ENCODE data around the gene N4BP2.
A peak's percentile ranks its signal among the peaks of the same experiment; 100 is the strongest.
"Not testable (repeated sequence)": the region's sequence is repeated elsewhere in the genome, so short reads cannot be mapped to it uniquely, and the experiment has no call there.

Gene N4BP2

DNA sequence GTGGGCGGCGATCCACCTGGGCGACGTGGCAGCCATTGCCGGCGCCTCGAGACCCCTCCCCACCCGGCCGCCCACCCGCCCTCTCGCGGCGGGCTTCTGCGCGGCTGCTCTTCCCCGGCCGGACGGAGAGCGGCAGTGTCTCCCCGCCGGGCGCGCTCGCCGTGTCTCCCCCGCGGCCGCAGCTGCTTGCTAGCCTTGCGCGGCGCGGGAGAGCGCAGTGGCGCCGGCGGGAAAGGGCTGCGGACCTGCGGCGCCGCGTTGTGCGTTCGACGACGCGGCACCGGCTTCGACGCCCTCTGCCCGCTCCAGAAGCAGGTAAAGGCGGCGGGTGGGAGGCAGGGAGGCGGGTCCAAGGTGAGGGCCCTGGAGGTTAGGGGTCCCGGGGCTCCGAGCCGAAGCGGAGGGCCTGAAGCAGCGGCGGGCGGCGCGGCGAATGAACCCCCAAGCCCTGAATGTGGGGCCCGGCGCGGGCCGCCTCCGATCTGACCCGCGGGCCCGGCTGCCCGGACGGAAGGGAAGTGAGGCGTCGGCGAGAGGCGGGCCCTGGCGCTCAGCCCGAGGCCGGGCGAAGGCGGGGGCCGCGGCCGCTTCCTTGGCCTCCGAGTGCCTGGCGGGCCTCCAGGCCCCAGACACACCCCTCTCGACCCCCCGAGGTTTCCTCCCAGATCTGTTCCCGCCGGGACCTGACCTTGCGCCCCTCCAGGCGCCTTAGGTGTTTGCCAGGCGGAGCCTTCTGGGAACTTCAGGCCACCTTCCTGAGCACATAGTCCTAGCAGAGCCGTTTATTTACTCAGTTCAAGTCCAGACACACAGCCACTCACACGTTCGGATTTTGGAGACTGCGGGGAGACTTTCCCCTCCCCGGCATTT is at the start of gene N4BP2:
Gene N4BP2, plus strand, starts transcription at position 135 of the 870 bp plus-strand sequence. CDS start 40,491 bp downstream, outside the sequence.
- no peaks in the 10 kb centered on the region for H3K36me3 ChIP-seq (ENCODE audit: control insufficient read depth, insufficient read depth, low read length)
- peak within 1 kb of the TSS; percentile 93 for H3K9ac ChIP-seq (ENCODE audit: low read length)
- peaks cover 8% of the 10 kb centered on the region for H3K4me1 ChIP-seq (ENCODE audit: control insufficient read depth, insufficient read depth, low read length)
- H3K27me3 ChIP-seq (ENCODE audit: control insufficient read depth, insufficient read depth, low read length) = no peaks in the 10 kb centered on the region
- H3K9me3 ChIP-seq (ENCODE audit: control insufficient read depth, low read length) = no peaks in the 10 kb centered on the region
- H3K4me3 ChIP-seq (ENCODE audit: low read length) = peak within 1 kb of the TSS; percentile 39

DNA sequence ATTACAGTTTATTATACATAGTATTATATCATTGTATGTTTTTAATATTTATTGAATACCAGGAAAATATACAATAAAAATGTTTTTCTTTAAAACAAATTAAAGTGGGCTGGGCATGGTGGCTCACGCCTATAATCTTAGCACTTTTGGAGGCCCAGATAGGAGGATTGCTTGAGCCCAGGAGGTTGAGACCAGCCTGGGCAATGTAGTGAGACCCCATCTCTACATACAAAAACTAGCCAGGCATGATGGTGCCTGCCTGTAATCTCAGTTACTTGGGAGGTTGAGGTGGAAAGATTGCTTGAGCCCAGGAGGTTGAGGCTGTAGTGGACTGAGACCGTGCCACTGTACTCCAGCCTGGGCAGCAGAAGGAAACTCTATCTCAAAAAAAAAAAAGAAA is 40.6 kb upstream of the N4BP2 start:
- H3K9ac ChIP-seq (ENCODE audit: low read length) = no peak overlapping the region
- no peaks in the 10 kb centered on the region for H3K4me1 ChIP-seq (ENCODE audit: control insufficient read depth, insufficient read depth, low read length)
- H3K36me3 ChIP-seq (ENCODE audit: control insufficient read depth, insufficient read depth, low read length) = no peaks in the 10 kb centered on the region
- H3K27me3 ChIP-seq (ENCODE audit: control insufficient read depth, insufficient read depth, low read length) = no peaks in the 10 kb centered on the region
- no peaks in the 10 kb centered on the region for H3K9me3 ChIP-seq (ENCODE audit: control insufficient read depth, low read length)
- H3K4me3 ChIP-seq (ENCODE audit: low read length) = no peak overlapping the region

DNA sequence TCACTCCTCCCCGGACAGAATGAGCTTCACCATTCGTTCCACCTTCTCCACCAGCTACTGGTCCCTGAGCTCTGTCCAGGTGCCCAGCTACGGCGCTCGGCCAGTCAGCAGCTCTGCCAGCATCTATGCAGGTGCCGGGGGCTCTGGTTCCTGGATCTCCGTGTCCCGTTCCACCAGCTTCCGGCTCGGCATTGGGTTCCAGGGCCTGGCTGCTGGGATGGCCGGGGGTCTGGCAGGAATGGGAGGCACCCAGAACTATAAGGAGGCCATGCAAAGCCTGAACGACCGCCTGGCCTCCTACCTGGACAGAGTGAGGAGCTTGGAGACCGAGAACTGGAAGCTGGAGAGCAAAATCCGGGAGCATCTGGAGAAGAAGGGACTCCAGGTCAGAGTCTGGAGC is 36.4 kb upstream of the N4BP2 start:
- Histone ChIP-seq H3K9me3 (ENCODE audit: control insufficient read depth, low read length) (no peaks in the 10 kb centered on the region), H3K4me1 (ENCODE audit: control insufficient read depth, insufficient read depth, low read length) (no peaks in the 10 kb centered on the region), H3K4me3 (ENCODE audit: low read length) (no peak overlapping the region), H3K27me3 (ENCODE audit: control insufficient read depth, insufficient read depth, low read length) (no peaks in the 10 kb centered on the region), H3K9ac (ENCODE audit: low read length) (no peak overlapping the region), H3K36me3 (ENCODE audit: control insufficient read depth, insufficient read depth, low read length) (no peaks in the 10 kb centered on the region)

DNA sequence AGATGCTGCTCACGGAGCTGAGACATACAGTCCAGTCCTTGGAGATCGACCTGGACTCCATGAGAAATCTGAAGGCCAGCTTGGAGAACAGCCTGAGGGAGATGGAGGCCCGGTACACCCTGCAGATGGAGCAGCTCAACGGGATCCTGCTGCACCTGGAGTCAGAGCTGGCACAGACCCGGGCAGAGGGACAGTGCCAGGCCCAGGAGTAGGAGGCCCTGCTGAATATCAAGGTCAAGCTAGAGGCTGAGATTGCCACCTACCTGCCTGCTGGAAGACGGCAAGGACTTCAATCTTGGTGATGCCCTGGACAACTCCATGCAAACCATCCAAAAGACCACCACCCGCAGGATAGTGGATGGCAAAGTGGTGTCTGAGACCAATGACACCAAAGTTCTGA is 35.5 kb upstream of the N4BP2 start:
- not testable (repeated sequence) for H3K9ac ChIP-seq (ENCODE audit: low read length); H3K4me3 ChIP-seq (ENCODE audit: low read length); H3K36me3 ChIP-seq (ENCODE audit: control insufficient read depth, insufficient read depth, low read length); H3K9me3 ChIP-seq (ENCODE audit: control insufficient read depth, low read length); H3K27me3 ChIP-seq (ENCODE audit: control insufficient read depth, insufficient read depth, low read length); H3K4me1 ChIP-seq (ENCODE audit: control insufficient read depth, insufficient read depth, low read length)

DNA sequence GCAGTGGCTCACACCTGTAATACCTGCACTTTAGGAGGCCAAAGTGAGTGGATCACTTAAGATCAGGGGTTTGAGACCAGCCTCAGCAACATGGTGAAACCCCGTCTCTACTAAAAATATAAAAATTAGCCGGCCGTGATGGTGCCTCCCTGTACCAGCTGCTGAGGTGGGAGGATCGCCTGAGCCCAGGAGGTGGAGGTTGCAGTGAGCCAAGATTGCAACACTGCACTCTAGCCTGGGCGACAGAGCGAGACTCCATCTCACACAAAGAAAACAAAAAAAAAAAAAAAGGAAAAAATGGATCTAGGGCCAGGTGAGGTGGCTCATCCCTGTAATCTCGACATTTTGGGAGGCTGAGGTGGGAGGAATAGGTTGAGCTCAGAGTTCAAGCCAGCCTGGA is 32.6 kb upstream of the N4BP2 start:
- H3K36me3 ChIP-seq (ENCODE audit: control insufficient read depth, insufficient read depth, low read length) = not testable (repeated sequence)

DNA sequence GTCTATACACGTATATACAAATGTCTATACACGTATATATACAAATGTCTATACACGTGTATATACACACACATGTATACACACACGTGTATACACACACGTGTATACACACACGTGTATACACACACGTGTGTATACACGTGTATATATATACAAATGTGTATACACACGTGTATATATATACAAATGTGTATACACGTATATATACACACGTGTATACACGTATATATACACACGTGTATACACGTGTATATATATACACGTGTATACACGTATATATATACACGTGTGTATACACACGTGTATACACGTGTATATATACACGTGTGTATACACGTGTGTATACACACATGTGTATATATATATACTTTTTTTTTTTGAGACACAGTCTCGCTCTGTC is 23.9 kb upstream of the N4BP2 start:
- H3K4me3 ChIP-seq (ENCODE audit: low read length) = no peak overlapping the region
- no peaks in the 10 kb centered on the region for H3K36me3 ChIP-seq (ENCODE audit: control insufficient read depth, insufficient read depth, low read length)
- no peaks in the 10 kb centered on the region for H3K4me1 ChIP-seq (ENCODE audit: control insufficient read depth, insufficient read depth, low read length)
- H3K9ac ChIP-seq (ENCODE audit: low read length) = no peak overlapping the region
- no peaks in the 10 kb centered on the region for H3K27me3 ChIP-seq (ENCODE audit: control insufficient read depth, insufficient read depth, low read length)
- no peaks in the 10 kb centered on the region for H3K9me3 ChIP-seq (ENCODE audit: control insufficient read depth, low read length)

More for the DNA sequence above, 32.6 kb upstream of the N4BP2 start:
- H3K27me3 ChIP-seq (ENCODE audit: control insufficient read depth, insufficient read depth, low read length); H3K4me3 ChIP-seq (ENCODE audit: low read length); H3K9ac ChIP-seq (ENCODE audit: low read length); H3K9me3 ChIP-seq (ENCODE audit: control insufficient read depth, low read length); H3K4me1 ChIP-seq (ENCODE audit: control insufficient read depth, insufficient read depth, low read length): not testable (repeated sequence)

DNA sequence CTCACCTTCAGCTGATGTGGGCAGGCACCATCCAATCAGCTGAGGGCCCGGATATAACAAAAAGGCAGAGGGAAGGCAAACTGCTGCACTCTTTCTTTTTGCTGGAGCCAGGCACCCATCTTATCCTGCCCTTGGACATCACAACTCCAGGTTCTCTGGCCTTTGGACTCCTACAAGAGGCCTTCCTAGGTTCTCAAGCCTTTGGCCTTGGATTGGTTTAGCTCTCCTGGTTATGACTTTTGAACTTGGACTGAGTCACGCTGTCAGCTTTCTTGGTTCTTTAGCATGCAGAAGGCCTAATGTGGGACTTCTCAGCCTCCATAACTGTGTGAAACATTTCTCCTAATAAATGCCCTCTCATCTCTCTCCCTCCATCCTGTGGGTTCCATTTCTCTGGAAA is 23.0 kb upstream of the N4BP2 start:
- Histone ChIP-seq H3K4me3 (ENCODE audit: low read length) (no peak overlapping the region), H3K9me3 (ENCODE audit: control insufficient read depth, low read length) (no peaks in the 10 kb centered on the region), H3K36me3 (ENCODE audit: control insufficient read depth, insufficient read depth, low read length) (no peaks in the 10 kb centered on the region), H3K27me3 (ENCODE audit: control insufficient read depth, insufficient read depth, low read length) (no peaks in the 10 kb centered on the region), H3K9ac (ENCODE audit: low read length) (no peak overlapping the region), H3K4me1 (ENCODE audit: control insufficient read depth, insufficient read depth, low read length) (no peaks in the 10 kb centered on the region)

DNA sequence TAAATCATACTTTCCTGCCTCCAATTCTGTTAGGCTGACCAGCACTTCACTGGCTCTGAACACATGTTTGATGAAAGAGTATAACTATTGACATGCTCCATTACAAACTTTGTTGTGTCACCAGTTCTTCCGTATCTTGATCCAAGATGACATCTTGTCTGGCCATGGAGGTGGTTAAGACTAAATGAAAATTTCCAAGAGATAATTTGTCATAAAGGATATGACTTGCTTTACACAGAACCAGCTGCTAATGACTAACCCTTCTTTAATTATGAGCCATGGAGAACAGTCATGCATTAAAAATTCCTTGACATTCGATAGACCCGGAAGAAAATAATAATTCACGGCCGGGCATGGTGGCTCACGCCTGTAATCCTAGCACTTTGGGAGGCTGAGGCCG is 17.7 kb upstream of the N4BP2 start:
- Histone ChIP-seq H3K4me3 (ENCODE audit: low read length) (no peak overlapping the region), H3K9me3 (ENCODE audit: control insufficient read depth, low read length) (no peaks in the 10 kb centered on the region), H3K9ac (ENCODE audit: low read length) (no peak overlapping the region), H3K36me3 (ENCODE audit: control insufficient read depth, insufficient read depth, low read length) (no peaks in the 10 kb centered on the region), H3K27me3 (ENCODE audit: control insufficient read depth, insufficient read depth, low read length) (no peaks in the 10 kb centered on the region), H3K4me1 (ENCODE audit: control insufficient read depth, insufficient read depth, low read length) (no peaks in the 10 kb centered on the region)

DNA sequence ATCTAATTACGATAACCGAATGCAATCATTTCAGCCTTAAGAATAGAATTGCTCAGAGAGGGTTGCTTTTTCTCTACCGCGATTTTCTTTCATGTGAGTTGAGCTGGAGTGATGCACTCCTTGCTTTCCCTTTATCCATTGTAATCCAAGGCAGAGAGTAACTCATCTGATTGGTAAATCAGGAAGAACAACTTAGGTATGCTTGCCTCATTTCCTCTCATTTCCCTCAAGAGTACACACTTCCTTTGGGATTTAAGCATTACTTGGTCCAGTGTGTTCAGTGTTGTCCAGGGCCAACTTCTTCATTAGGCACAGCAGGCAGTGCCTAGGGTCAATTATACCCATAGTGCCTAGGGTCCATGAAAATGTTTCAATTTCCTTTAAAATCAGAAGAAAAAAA is 15.7 kb upstream of the N4BP2 start:
- H3K4me3 ChIP-seq (ENCODE audit: low read length) = no peak overlapping the region
- H3K4me1 ChIP-seq (ENCODE audit: control insufficient read depth, insufficient read depth, low read length) = no peaks in the 10 kb centered on the region
- no peaks in the 10 kb centered on the region for H3K27me3 ChIP-seq (ENCODE audit: control insufficient read depth, insufficient read depth, low read length)
- no peaks in the 10 kb centered on the region for H3K36me3 ChIP-seq (ENCODE audit: control insufficient read depth, insufficient read depth, low read length)
- no peak overlapping the region for H3K9ac ChIP-seq (ENCODE audit: low read length)
- no peaks in the 10 kb centered on the region for H3K9me3 ChIP-seq (ENCODE audit: control insufficient read depth, low read length)

DNA sequence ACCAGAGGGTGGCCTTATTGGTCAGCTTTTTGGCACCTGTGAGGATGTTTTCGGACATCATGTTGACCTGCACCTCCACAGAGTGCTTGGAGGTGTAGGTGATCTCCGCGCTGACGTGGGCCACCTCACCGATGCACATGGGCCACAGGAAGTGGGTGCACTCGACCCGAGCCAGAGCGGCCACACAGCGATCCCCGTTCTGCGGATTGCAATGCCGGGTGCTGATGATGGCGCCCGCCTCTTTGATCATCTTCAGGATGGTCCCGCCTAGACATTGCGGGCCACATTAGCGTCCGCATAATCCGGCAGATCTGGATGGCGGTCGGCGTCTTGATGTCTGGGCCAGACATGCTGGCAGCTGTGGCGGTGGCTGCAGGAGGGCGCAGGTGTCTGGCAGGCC is 12.9 kb upstream of the N4BP2 start:
- H3K27me3 ChIP-seq (ENCODE audit: control insufficient read depth, insufficient read depth, low read length) = no peaks in the 10 kb centered on the region
- H3K4me1 ChIP-seq (ENCODE audit: control insufficient read depth, insufficient read depth, low read length) = peaks cover 4% of the 10 kb centered on the region
- H3K4me3 ChIP-seq (ENCODE audit: low read length) = no peak overlapping the region
- no peaks in the 10 kb centered on the region for H3K9me3 ChIP-seq (ENCODE audit: control insufficient read depth, low read length)
- H3K36me3 ChIP-seq (ENCODE audit: control insufficient read depth, insufficient read depth, low read length) = no peaks in the 10 kb centered on the region
- H3K9ac ChIP-seq (ENCODE audit: low read length) = no peak overlapping the region

DNA sequence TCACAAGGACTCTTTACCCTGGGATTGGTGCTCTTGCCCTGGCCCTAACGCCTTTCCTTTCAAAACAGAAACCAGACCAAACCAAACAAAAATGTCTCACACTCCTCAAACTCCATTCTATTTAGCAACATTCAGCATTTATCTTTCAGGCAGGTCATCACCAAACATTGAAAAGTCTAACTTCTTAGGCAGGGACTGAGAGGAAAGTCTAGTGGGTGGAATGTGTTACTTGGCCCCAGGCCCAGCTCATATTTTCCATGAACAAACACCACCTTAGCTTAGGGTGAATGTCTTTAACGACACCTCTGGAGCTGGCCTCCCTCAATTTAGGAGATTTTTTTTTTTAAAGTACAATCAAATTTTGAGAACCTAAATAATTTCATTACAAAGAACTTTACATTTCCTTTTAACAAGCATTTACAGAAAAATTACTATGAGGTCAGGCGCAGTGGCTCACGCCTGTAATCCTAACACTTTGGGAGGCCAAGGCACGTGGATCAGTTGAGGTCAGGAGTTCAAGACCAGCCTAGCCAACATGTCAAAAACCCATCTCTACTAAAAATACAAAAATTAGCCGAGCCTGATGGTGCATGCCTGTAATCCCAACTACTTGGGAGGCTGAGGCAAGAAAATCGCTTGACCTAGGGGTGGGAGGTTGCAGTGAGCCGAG is 10.2 kb upstream of the N4BP2 start:
- H3K4me3 ChIP-seq (ENCODE audit: low read length) = no peak overlapping the region
- no peaks in the 10 kb centered on the region for H3K36me3 ChIP-seq (ENCODE audit: control insufficient read depth, insufficient read depth, low read length)
- H3K9me3 ChIP-seq (ENCODE audit: control insufficient read depth, low read length) = no peaks in the 10 kb centered on the region
- H3K27me3 ChIP-seq (ENCODE audit: control insufficient read depth, insufficient read depth, low read length) = no peaks in the 10 kb centered on the region
- no peak overlapping the region for H3K9ac ChIP-seq (ENCODE audit: low read length)
- H3K4me1 ChIP-seq (ENCODE audit: control insufficient read depth, insufficient read depth, low read length) = peaks cover 4% of the 10 kb centered on the region

DNA sequence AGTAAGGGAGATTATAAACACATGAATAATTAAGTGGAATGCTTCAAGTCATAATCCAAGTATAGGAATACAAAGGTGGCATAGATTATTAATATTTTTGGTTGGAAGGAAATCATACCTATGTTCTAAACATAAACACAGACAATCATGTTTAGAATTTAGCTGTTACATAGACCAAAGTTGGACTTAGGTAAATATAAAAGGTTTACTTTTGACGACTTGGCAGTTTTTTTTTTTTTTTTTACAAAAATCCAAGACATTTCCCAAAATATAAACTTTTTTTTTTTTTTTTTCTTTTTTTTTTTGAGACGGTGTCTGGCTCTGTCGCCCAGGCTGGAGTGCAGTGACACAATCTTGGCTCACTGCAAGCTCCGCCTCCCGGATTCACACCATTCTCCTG is 3.5 kb upstream of the N4BP2 start:
- H3K9me3 ChIP-seq (ENCODE audit: control insufficient read depth, low read length) = no peaks in the 10 kb centered on the region
- no peaks in the 10 kb centered on the region for H3K36me3 ChIP-seq (ENCODE audit: control insufficient read depth, insufficient read depth, low read length)
- H3K27me3 ChIP-seq (ENCODE audit: control insufficient read depth, insufficient read depth, low read length) = no peaks in the 10 kb centered on the region
- no peak overlapping the region for H3K4me3 ChIP-seq (ENCODE audit: low read length)
- H3K9ac ChIP-seq (ENCODE audit: low read length) = no peak overlapping the region
- H3K4me1 ChIP-seq (ENCODE audit: control insufficient read depth, insufficient read depth, low read length) = peaks cover under 1% of the 10 kb centered on the region
